Osteoblast (primary cell): Measurements from ENCODE around the gene CTBP2. TPM values are rescaled to one million over a fixed set of nuclear protein-coding genes. Genes with fewer than 3 reads are reported as not detected.

Source experiments
- DNase-seq: peaks from one replicate; pipeline ENCODE4 v3.0.0; 2011; ENCODE audit warnings: low spot score, mixed read lengths; ENCODE audit not compliant: insufficient read length; ENCODE audit errors: missing footprints
- H2AFZ ChIP-seq: 2 replicates; pipeline ENCODE4 v1.6.0; 2011; ENCODE audit warnings: mild to moderate bottlenecking, low read length
- H3K27ac ChIP-seq: 2 replicates; pipeline ENCODE4 v1.5.1; 2011; ENCODE audit warnings: mild to moderate bottlenecking, low read depth, low read length, moderate library complexity
- H3K27me3 ChIP-seq: 2 replicates; pipeline ENCODE4 v1.6.0; 2012; ENCODE audit warnings: mild to moderate bottlenecking, control low read depth, inconsistent platforms, low read length, moderate library complexity; ENCODE audit not compliant: insufficient read depth
- H3K36me3 ChIP-seq: 2 replicates; pipeline ENCODE4 v1.5.1; 2011; ENCODE audit warnings: mild to moderate bottlenecking, low read length, control low read depth, moderate library complexity; ENCODE audit not compliant: insufficient read depth
- H3K4me1 ChIP-seq: 2 replicates; pipeline ENCODE4 v1.5.1; 2011; ENCODE audit warnings: mild to moderate bottlenecking, low read length, control low read depth, moderate library complexity; ENCODE audit not compliant: insufficient read depth
- H3K4me2 ChIP-seq: 2 replicates; pipeline ENCODE4 v1.6.0; 2011; ENCODE audit warnings: mild to moderate bottlenecking, low read length; ENCODE audit not compliant: insufficient read depth
- H3K4me3 ChIP-seq: fragments of 200-600 bp; sonication (generic); 3 replicates; pipeline ENCODE4 v1.5.1; 2012; ENCODE audit warnings: mild to moderate bottlenecking, low read length, inconsistent platforms; ENCODE audit not compliant: insufficient read depth
- H3K79me2 ChIP-seq: 2 replicates; pipeline ENCODE4 v1.6.0; 2012; ENCODE audit warnings: mild to moderate bottlenecking, low read length, control low read depth, inconsistent platforms; ENCODE audit not compliant: insufficient read depth
- H3K9me3 ChIP-seq: 2 replicates; pipeline ENCODE4 v1.5.1; 2011; ENCODE audit warnings: low read depth, low read length, control low read depth
- H4K20me1 ChIP-seq: 2 replicates; pipeline ENCODE4 v1.6.0; 2012; ENCODE audit warnings: mild to moderate bottlenecking, low read length, control low read depth; ENCODE audit not compliant: insufficient read depth
- total RNA-seq: library from RNA; depleted of rRNA; stranded (reverse); fragments of >200 nt; gene quantifications from 2 replicates; pipeline ENCODE4 v1.2.3, GENCODE V29; 2012
- TF ChIP-seq, protein P1 (sequence below): IDR thresholded peaks from 2 replicates; pipeline ENCODE4 v1.5.1; 2011; ENCODE audit warnings: mild to moderate bottlenecking, low read depth, low read length, moderate library complexity; ENCODE audit errors: extremely low read depth

Gene CTBP2
- total RNA-seq, 1 donor: 65.9 TPM

DNA sequence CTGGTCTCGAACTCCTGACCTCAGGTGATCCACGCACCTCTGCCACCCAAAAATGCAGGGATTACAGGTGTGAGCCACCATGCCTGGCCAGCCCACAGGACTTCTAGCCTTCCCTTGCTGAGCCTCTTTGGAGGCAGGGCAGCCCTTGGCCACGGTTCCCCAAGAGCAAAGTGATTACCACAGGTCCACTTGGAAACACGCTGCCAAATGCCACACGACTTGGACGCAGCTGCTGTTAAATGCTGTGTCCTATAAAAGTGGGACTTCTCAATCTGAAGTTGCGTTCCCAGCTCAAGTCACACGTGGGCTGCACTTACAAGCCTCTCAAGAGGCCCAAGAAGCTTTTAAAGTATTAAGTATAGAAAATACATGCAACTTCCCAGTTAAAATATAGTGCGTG lies 30.1 kb downstream of the CTBP2 start:
- peaks cover 98% of the 10 kb centered on the region for H3K79me2 ChIP-seq
- no peak overlapping the region for H2AFZ ChIP-seq
- no peaks in the 10 kb centered on the region for H3K27me3 ChIP-seq
- H3K4me3 ChIP-seq: no peak overlapping the region
- H3K4me1 ChIP-seq: no peaks in the 10 kb centered on the region
- H3K36me3 ChIP-seq: peaks cover 16% of the 10 kb centered on the region
- H4K20me1 ChIP-seq: peaks cover 38% of the 10 kb centered on the region
- TF ChIP-seq, protein P1, sequence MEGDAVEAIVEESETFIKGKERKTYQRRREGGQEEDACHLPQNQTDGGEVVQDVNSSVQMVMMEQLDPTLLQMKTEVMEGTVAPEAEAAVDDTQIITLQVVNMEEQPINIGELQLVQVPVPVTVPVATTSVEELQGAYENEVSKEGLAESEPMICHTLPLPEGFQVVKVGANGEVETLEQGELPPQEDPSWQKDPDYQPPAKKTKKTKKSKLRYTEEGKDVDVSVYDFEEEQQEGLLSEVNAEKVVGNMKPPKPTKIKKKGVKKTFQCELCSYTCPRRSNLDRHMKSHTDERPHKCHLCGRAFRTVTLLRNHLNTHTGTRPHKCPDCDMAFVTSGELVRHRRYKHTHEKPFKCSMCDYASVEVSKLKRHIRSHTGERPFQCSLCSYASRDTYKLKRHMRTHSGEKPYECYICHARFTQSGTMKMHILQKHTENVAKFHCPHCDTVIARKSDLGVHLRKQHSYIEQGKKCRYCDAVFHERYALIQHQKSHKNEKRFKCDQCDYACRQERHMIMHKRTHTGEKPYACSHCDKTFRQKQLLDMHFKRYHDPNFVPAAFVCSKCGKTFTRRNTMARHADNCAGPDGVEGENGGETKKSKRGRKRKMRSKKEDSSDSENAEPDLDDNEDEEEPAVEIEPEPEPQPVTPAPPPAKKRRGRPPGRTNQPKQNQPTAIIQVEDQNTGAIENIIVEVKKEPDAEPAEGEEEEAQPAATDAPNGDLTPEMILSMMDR: no peak
- H3K9me3 ChIP-seq: no peaks in the 10 kb centered on the region
- no peak for DNase-seq
- H3K4me2 ChIP-seq: no peak overlapping the region
- no peak overlapping the region for H3K27ac ChIP-seq

DNA sequence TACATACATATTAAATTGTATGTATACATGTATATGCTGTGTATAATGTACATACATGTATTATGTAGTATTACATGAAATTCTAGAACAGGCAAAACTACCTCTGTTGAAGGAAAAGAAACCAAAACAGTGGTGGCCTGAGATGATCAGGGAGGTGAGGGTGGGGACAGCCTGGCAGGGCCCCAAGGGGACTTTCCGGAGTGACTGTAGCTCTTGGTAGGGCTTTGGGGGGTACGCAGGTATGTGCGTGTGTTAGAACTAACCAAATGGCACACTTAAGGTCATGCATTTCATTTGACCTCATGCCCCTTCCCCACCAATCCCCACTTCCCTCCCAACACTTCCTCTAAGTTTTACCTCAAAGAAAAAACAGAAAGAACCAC lies 31.3 kb downstream of the CTBP2 start:
- no peak for DNase-seq
- Histone ChIP-seq H3K27me3 (no peaks in the 10 kb centered on the region), H2AFZ (no peak overlapping the region), H3K27ac (no peak overlapping the region), H4K20me1 (peaks cover 40% of the 10 kb centered on the region), H3K79me2 (peaks cover 95% of the 10 kb centered on the region), H3K9me3 (no peaks in the 10 kb centered on the region), H3K4me2 (no peak overlapping the region), H3K4me3 (no peak overlapping the region), H3K36me3 (peaks cover 16% of the 10 kb centered on the region), H3K4me1 (peaks cover 5% of the 10 kb centered on the region)
- TF ChIP-seq, protein P1: no peak

DNA sequence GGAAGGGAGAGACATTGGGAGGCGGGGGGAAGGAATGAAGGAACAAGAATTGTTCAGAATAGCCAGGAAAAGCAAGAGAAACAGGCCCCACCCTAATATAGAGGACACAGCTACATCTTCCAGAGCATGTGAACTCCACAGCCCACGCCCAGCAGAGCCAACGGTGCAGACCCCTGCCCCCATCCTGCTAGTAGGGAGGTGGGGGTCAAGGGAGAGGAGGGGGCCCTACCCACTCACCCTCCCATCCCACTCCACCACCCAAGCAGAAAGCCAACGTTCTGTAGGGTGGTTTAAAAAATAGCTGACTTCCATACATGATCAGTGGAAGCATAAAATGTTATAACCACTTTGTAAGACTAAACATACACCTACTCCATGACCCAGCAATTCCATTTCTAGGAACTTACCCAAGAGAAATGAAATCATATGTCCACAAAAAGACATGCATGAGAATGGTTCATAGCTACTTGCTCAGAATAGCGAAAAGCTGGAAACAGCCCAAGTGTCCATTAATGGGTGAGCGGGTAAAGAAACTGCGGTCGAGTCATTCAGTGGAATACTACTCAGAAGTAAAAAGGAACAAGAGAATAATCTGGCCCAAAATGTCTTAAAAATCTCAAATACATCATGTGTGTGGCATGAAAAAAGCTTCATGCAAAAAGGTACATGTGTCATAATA lies 31.8 kb downstream of the CTBP2 start:
- Histone ChIP-seq H2AFZ (no peak overlapping the region), H3K4me3 (no peak overlapping the region), H3K36me3 (peaks cover 16% of the 10 kb centered on the region), H3K27ac (no peak overlapping the region), H3K79me2 (peaks cover 95% of the 10 kb centered on the region), H4K20me1 (peaks cover 45% of the 10 kb centered on the region), H3K9me3 (no peaks in the 10 kb centered on the region), H3K27me3 (no peaks in the 10 kb centered on the region), H3K4me1 (peaks cover 10% of the 10 kb centered on the region), H3K4me2 (no peak overlapping the region)
- no peak for DNase-seq
- TF ChIP-seq, protein P1: no peak

DNA sequence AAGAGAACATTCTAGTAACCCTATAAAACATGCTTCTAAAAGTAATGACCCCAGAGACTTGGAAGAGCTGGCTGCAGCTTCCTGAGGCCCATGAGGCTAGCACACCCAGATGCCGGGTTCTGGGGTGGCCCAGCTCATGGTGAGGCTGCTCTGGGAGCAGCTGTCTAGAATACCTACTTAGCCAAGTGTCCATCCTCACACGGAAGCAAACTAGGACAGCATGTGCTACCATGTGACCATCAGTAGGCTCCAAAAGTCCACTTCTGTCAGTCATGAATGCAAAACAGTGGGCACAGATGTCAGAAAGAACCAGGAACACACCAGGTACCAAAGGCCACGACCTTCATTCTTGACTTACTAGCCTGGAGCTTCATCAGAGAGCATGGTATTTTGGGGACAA lies 32.4 kb downstream of the CTBP2 start:
- H3K4me2 ChIP-seq: no peak overlapping the region
- TF ChIP-seq, protein P1: no peak
- H3K4me3 ChIP-seq: no peak overlapping the region
- H4K20me1 ChIP-seq: peaks cover 40% of the 10 kb centered on the region
- peaks cover 94% of the 10 kb centered on the region for H3K79me2 ChIP-seq
- H3K27ac ChIP-seq: no peak overlapping the region
- H3K4me1 ChIP-seq: peaks cover 16% of the 10 kb centered on the region
- DNase-seq: no peak
- H3K36me3 ChIP-seq: peaks cover 16% of the 10 kb centered on the region
- H3K9me3 ChIP-seq: no peaks in the 10 kb centered on the region
- no peak overlapping the region for H2AFZ ChIP-seq
- no peaks in the 10 kb centered on the region for H3K27me3 ChIP-seq
